ENCODE measurements around the gene CXXC5. TPM values are rescaled to one million over a fixed set of nuclear protein-coding genes. Genes with fewer than 3 reads are reported as not detected.
A peak's percentile ranks its signal among the peaks of the same experiment; 100 is the strongest.

The CXXC5 gene
- total RNA-seq, 1 experiment from 2014 or later, result 57.2 TPM

GRCh38 chr5:139637438-139638089, 10.6 kb upstream of the CXXC5 start:
- no TSS peak for BruUV-seq (replicated peaks)
- intact Hi-C loops (cut with micrococcal nuclease; ENCODE audit: unreplicated experiment), result loop anchor here (1.0 to 10.0 kb wide), 2 partner anchors 11 to 207 kb away; partner anchors contain the start of gene CXXC5
- ChIA-PET POLR2A (ENCODE audit: low non-redundant PET) (interaction anchor here (0.7 kb wide), 1 partner anchor 23 kb away, joined by 4 read pairs; no protein-coding TSS in a partner anchor), CTCF (interaction anchor here (1.1 to 1.3 kb wide), 3 partner anchors 11 to 128 kb away, joined by 5 to 13 read pairs (median 12); partner anchors contain the start of gene CXXC5)
- no peaks in the 10 kb centered on the region for H3K9me3 ChIP-seq (ENCODE audit: low read depth, low read length, poor library complexity, severe bottlenecking)
- no peaks in the 10 kb centered on the region for H3K27me3 ChIP-seq (replicated peaks; ENCODE audit: insufficient read depth, low read depth, low read length, poor library complexity)
- TF ChIP-seq EZH2 (IDR thresholded peaks at IDR 0.05; ENCODE audit: borderline replicate concordance, low read depth, low read length, poor library complexity, severe bottlenecking), result no peak
- peak; percentile 43 for TF ChIP-seq CTCF (conservative IDR thresholded peaks at IDR 0.05; ENCODE audit: low read depth, low read length)
- peak; percentile 88 for DNase-seq (ENCODE audit: low spot score)
- peak overlapping the region; percentile 58 for H3K27ac ChIP-seq (ENCODE audit: low read depth, low read length, poor library complexity, severe bottlenecking)
- peaks cover 43% of the 10 kb centered on the region for H3K4me1 ChIP-seq (ENCODE audit: insufficient read depth, low read length, poor library complexity, severe bottlenecking)
- no peaks in the 10 kb centered on the region for H3K36me3 ChIP-seq (ENCODE audit: insufficient read depth, low read length, poor library complexity, severe bottlenecking)
- peak overlapping the region; percentile 49 for H3K4me3 ChIP-seq (ENCODE audit: low read depth, low read length, poor library complexity, severe bottlenecking)

- ChIA-PET CTCF (interaction anchor here (0.6 to 1.3 kb wide), 4 partner anchors 10 to 203 kb away, joined by 3 to 13 read pairs (median 8); partner anchors contain the start of gene CXXC5), POLR2A (ENCODE audit: low non-redundant PET) (no interaction called here)
- Histone ChIP-seq H3K36me3 (ENCODE audit: insufficient read depth, low read length, poor library complexity, severe bottlenecking) (no peaks in the 10 kb centered on the region), H3K4me3 (ENCODE audit: low read depth, low read length, poor library complexity, severe bottlenecking) (peak overlapping the region; percentile 49), H3K9me3 (ENCODE audit: low read depth, low read length, poor library complexity, severe bottlenecking) (no peaks in the 10 kb centered on the region), H3K4me1 (ENCODE audit: insufficient read depth, low read length, poor library complexity, severe bottlenecking) (peaks cover 43% of the 10 kb centered on the region), H3K27me3 (replicated peaks; ENCODE audit: insufficient read depth, low read depth, low read length, poor library complexity) (no peaks in the 10 kb centered on the region), H3K27ac (ENCODE audit: low read depth, low read length, poor library complexity, severe bottlenecking) (peak overlapping the region; percentile 58)
- intact Hi-C loops (cut with micrococcal nuclease; ENCODE audit: unreplicated experiment), result loop anchor here (10.0 kb wide), 1 partner anchor 207 kb away; no protein-coding TSS in a partner anchor
- no peak for DNase-seq (ENCODE audit: low spot score)
- TF ChIP-seq CTCF (conservative IDR thresholded peaks at IDR 0.05; ENCODE audit: low read depth, low read length) (no peak), EZH2 (IDR thresholded peaks at IDR 0.05; ENCODE audit: borderline replicate concordance, low read depth, low read length, poor library complexity, severe bottlenecking) (no peak)
- BruUV-seq (replicated peaks), result no TSS peak
Measured at GRCh38 chr5:139638090-139638735, 9.9 kb upstream of the CXXC5 start.

- no peak overlapping the region for H3K27ac ChIP-seq (ENCODE audit: low read depth, low read length, poor library complexity, severe bottlenecking)
- H3K9me3 ChIP-seq (ENCODE audit: low read depth, low read length, poor library complexity, severe bottlenecking), result no peaks in the 10 kb centered on the region
- ChIA-PET POLR2A (ENCODE audit: low non-redundant PET) (interaction anchor here (0.7 kb wide), 1 partner anchor 9 kb away, joined by 3 read pairs; the partner anchor contains the start of gene CXXC5), CTCF (interaction anchor here (0.6 kb wide), 1 partner anchor 204 kb away, joined by 3 read pairs; no protein-coding TSS in a partner anchor)
- no peaks in the 10 kb centered on the region for H3K36me3 ChIP-seq (ENCODE audit: insufficient read depth, low read length, poor library complexity, severe bottlenecking)
- DNase-seq (ENCODE audit: low spot score), result peak; percentile 32
- BruUV-seq (replicated peaks), result no TSS peak
- H3K4me3 ChIP-seq (ENCODE audit: low read depth, low read length, poor library complexity, severe bottlenecking), result no peak overlapping the region
- intact Hi-C loops (cut with micrococcal nuclease; ENCODE audit: unreplicated experiment), result loop anchor here (10.0 kb wide), 1 partner anchor 206 kb away; no protein-coding TSS in a partner anchor
- H3K4me1 ChIP-seq (ENCODE audit: insufficient read depth, low read length, poor library complexity, severe bottlenecking), result peaks cover 43% of the 10 kb centered on the region
- TF ChIP-seq CTCF (conservative IDR thresholded peaks at IDR 0.05; ENCODE audit: low read depth, low read length) (no peak), EZH2 (IDR thresholded peaks at IDR 0.05; ENCODE audit: borderline replicate concordance, low read depth, low read length, poor library complexity, severe bottlenecking) (no peak)
- no peaks in the 10 kb centered on the region for H3K27me3 ChIP-seq (replicated peaks; ENCODE audit: insufficient read depth, low read depth, low read length, poor library complexity)
Measured at GRCh38 chr5:139638736-139639618, 9.2 kb upstream of the CXXC5 start.
